Smooth muscle cell (in vitro differentiated cells): ENCODE measurements around the gene HEATR1. TPM values are rescaled to one million over a fixed set of nuclear protein-coding genes. Genes with fewer than 3 reads are reported as not detected.

Experiments
- DNase-seq: peaks from one replicate; lab custom pipeline; 2025; ENCODE audit not compliant: unreplicated experiment; lab: John Stamatoyannopoulos, UW
- H2AFZ ChIP-seq: fragments of 200-600 bp; sonication (generic); 2 replicates; pipeline ENCODE4 v1.6.0; 2016; ENCODE audit warnings: antibody characterized with exemption, low read depth, mild to moderate bottlenecking
- H3F3A ChIP-seq: fragments of 200-600 bp; sonication (generic); 2 replicates; pipeline ENCODE4 v1.6.0; 2017; ENCODE audit warnings: antibody characterized with exemption, low read depth
- H3K27ac ChIP-seq: fragments of 200-600 bp; sonication (generic); 2 replicates; pipeline ENCODE4 v1.5.1; 2016; ENCODE audit warnings: low read depth, mild to moderate bottlenecking
- H3K27me3 ChIP-seq: fragments of 200-600 bp; sonication (generic); 2 replicates; pipeline ENCODE4 v1.6.1; 2016; ENCODE audit warnings: low read depth, mild to moderate bottlenecking
- H3K36me3 ChIP-seq: fragments of 200-600 bp; sonication (generic); 2 replicates; pipeline ENCODE4 v1.5.1; 2016; ENCODE audit warnings: low read depth
- H3K4me1 ChIP-seq: fragments of 200-600 bp; sonication (generic); 2 replicates; pipeline ENCODE4 v1.5.1; 2016; ENCODE audit warnings: low read depth
- H3K4me2 ChIP-seq: fragments of 200-600 bp; sonication (generic); 2 replicates; pipeline ENCODE4 v1.6.0; 2016; ENCODE audit warnings: mild to moderate bottlenecking
- H3K4me3 ChIP-seq: fragments of 200-600 bp; sonication (generic); 2 replicates; pipeline ENCODE4 v1.5.1; 2016; ENCODE audit warnings: mild to moderate bottlenecking
- H3K79me2 ChIP-seq: fragments of 200-600 bp; sonication (generic); 2 replicates; pipeline ENCODE4 v1.6.0; 2016; ENCODE audit warnings: low read depth, mild to moderate bottlenecking
- H3K9ac ChIP-seq: fragments of 200-600 bp; sonication (generic); 2 replicates; pipeline ENCODE4 v1.6.0; 2016; ENCODE audit warnings: low read depth
- H3K9me3 ChIP-seq: fragments of 200-600 bp; sonication (generic); replicated peaks from 2 replicates; pipeline ENCODE4 v1.5.1; 2016; ENCODE audit warnings: low read depth
- H4K20me1 ChIP-seq: fragments of 200-600 bp; sonication (generic); 2 replicates; pipeline ENCODE4 v1.6.0; 2016; ENCODE audit warnings: low read depth
- CTCF ChIP-seq: fragments of 200-600 bp; sonication (generic); IDR thresholded peaks from 2 replicates; pipeline ENCODE4 v1.5.1; 2017; ENCODE audit warnings: borderline replicate concordance, mild to moderate bottlenecking, antibody characterized with exemption; ENCODE audit not compliant: insufficient read depth, poor library complexity, severe bottlenecking
- WGBS: methylation state at CpG from one replicate; pipeline ENCODE4 v1.1.7; 2016; ENCODE audit warnings: low lambda C conversion rate; 5-methylcytosine and 5-hydroxymethylcytosine counted together
- polyA plus RNA-seq: library from polyadenylated mRNA; unstranded; fragments of >200 nt; fragmentation: Nextera tagmentation; extraction: Ambion mirVana; gene quantifications from 2 replicates; pipeline ENCODE4 v1.2.1, GENCODE V29; 2016
- total RNA-seq: library from RNA; depleted of rRNA; stranded (reverse); fragments of >200 nt; gene quantifications from 2 replicates; pipeline ENCODE4 v1.2.3, GENCODE V29; 2014

The HEATR1 gene
- total and polyA plus RNA-seq, 2 experiments from 2014 or later = 6.9 to 25.3 TPM

- Histone ChIP-seq H3K36me3 (no peaks in the 10 kb centered on the region), H3K4me2 (no peak overlapping the region), H3K4me1 (peaks cover 5% of the 10 kb centered on the region), H3K9ac (no peak overlapping the region), H3K9me3 (no peaks in the 10 kb centered on the region), H3F3A (peaks cover 6% of the 10 kb centered on the region), H3K27ac (no peak overlapping the region), H2AFZ (no peak overlapping the region), H3K4me3 (no peak overlapping the region), H4K20me1 (no peaks in the 10 kb centered on the region), H3K27me3 (no peaks in the 10 kb centered on the region), H3K79me2 (peaks cover 4% of the 10 kb centered on the region)
- no peak for TF ChIP-seq CTCF
- 88% methylated on average over 4 of the region's 4 CpGs for WGBS
- DNase-seq = no peak
These were observed 83.8 kb downstream of the HEATR1 start for GRCh38 chr1:236520445-236521005.

- Histone ChIP-seq H4K20me1 (no peaks in the 10 kb centered on the region), H3F3A (peaks cover 3% of the 10 kb centered on the region), H3K4me2 (no peak overlapping the region), H3K36me3 (no peaks in the 10 kb centered on the region), H3K9me3 (no peaks in the 10 kb centered on the region), H3K9ac (no peak overlapping the region), H3K79me2 (no peaks in the 10 kb centered on the region), H3K4me1 (no peaks in the 10 kb centered on the region), H2AFZ (no peak overlapping the region), H3K27ac (no peak overlapping the region), H3K27me3 (no peaks in the 10 kb centered on the region), H3K4me3 (no peak overlapping the region)
- WGBS = 91% methylated on average over 5 of the region's 5 CpGs
- DNase-seq = no peak
- TF ChIP-seq CTCF = no peak
These were observed 86.0 kb downstream of the HEATR1 start for GRCh38 chr1:236518322-236518721.

- Histone ChIP-seq H3K4me3 (peak overlapping the region; percentile 19), H3K9ac (no peak overlapping the region), H3K27me3 (no peaks in the 10 kb centered on the region), H3K9me3 (no peaks in the 10 kb centered on the region), H3K79me2 (no peaks in the 10 kb centered on the region), H4K20me1 (no peaks in the 10 kb centered on the region), H2AFZ (no peak overlapping the region), H3K4me1 (no peaks in the 10 kb centered on the region), H3F3A (no peaks in the 10 kb centered on the region), H3K4me2 (peak overlapping the region; percentile 40), H3K27ac (no peak overlapping the region), H3K36me3 (no peaks in the 10 kb centered on the region)
- TF ChIP-seq CTCF = no peak
- DNase-seq = no peak
- 54% methylated on average over 8 of the region's 8 CpGs for WGBS
These were observed 87.2 kb downstream of the HEATR1 start for GRCh38 chr1:236516929-236517704.
